ENCODE results near the gene KLK1.

- TF ChIP-seq, protein P1, sequence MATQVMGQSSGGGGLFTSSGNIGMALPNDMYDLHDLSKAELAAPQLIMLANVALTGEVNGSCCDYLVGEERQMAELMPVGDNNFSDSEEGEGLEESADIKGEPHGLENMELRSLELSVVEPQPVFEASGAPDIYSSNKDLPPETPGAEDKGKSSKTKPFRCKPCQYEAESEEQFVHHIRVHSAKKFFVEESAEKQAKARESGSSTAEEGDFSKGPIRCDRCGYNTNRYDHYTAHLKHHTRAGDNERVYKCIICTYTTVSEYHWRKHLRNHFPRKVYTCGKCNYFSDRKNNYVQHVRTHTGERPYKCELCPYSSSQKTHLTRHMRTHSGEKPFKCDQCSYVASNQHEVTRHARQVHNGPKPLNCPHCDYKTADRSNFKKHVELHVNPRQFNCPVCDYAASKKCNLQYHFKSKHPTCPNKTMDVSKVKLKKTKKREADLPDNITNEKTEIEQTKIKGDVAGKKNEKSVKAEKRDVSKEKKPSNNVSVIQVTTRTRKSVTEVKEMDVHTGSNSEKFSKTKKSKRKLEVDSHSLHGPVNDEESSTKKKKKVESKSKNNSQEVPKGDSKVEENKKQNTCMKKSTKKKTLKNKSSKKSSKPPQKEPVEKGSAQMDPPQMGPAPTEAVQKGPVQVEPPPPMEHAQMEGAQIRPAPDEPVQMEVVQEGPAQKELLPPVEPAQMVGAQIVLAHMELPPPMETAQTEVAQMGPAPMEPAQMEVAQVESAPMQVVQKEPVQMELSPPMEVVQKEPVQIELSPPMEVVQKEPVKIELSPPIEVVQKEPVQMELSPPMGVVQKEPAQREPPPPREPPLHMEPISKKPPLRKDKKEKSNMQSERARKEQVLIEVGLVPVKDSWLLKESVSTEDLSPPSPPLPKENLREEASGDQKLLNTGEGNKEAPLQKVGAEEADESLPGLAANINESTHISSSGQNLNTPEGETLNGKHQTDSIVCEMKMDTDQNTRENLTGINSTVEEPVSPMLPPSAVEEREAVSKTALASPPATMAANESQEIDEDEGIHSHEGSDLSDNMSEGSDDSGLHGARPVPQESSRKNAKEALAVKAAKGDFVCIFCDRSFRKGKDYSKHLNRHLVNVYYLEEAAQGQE (IDR thresholded peaks at IDR 0.05; ENCODE audit: insufficient read depth in 1 of 2, low read depth in 2 of 2, low read length in 1 of 2), result no peak
- TF ChIP-seq CTCF (IDR thresholded peaks at IDR 0.05) (no peak), TCF7L2 (IDR thresholded peaks at IDR 0.05; ENCODE audit: low read depth, low read length) (no peak)
Measured at GRCh38 chr19:50873056-50873455, 49.5 kb upstream of the KLK1 start, which contains the start of gene KLK2.

Measured in Panc1 (cell line).